Fibroblast of pulmonary artery (primary cell): ENCODE data around the gene TMEM217.
A peak's percentile ranks its signal among the peaks of the same experiment; 100 is the strongest.
"Not testable (repeated sequence)": the region's sequence is repeated elsewhere in the genome, so short reads cannot be mapped to it uniquely, and the experiment has no call there.

Experiments used
- DNase-seq: peaks from one replicate; pipeline ENCODE4 v3.0.0-alpha.2; 2010; ENCODE audit warnings: low read depth
- H3K4me3 ChIP-seq: replicated peaks from 2 replicates; pipeline ENCODE4 v1.5.1; 2011; ENCODE audit warnings: low read depth, mild to moderate bottlenecking, control low read depth, low read length, moderate library complexity
- TF ChIP-seq, protein P1 (sequence below): IDR thresholded peaks from 2 replicates; pipeline ENCODE4 v1.5.1; 2011; ENCODE audit warnings: mild to moderate bottlenecking, control low read depth, low read length, inconsistent platforms; ENCODE audit errors: missing control alignments

TMEM217 gene

GRCh38 chr6:37182736-37183590 is 75.0 kb downstream of the TMEM217 start:
- TF ChIP-seq, protein P1, sequence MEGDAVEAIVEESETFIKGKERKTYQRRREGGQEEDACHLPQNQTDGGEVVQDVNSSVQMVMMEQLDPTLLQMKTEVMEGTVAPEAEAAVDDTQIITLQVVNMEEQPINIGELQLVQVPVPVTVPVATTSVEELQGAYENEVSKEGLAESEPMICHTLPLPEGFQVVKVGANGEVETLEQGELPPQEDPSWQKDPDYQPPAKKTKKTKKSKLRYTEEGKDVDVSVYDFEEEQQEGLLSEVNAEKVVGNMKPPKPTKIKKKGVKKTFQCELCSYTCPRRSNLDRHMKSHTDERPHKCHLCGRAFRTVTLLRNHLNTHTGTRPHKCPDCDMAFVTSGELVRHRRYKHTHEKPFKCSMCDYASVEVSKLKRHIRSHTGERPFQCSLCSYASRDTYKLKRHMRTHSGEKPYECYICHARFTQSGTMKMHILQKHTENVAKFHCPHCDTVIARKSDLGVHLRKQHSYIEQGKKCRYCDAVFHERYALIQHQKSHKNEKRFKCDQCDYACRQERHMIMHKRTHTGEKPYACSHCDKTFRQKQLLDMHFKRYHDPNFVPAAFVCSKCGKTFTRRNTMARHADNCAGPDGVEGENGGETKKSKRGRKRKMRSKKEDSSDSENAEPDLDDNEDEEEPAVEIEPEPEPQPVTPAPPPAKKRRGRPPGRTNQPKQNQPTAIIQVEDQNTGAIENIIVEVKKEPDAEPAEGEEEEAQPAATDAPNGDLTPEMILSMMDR, result no peak
- peak; percentile 29 for DNase-seq
- H3K4me3 ChIP-seq, result no peak overlapping the region

DNA sequence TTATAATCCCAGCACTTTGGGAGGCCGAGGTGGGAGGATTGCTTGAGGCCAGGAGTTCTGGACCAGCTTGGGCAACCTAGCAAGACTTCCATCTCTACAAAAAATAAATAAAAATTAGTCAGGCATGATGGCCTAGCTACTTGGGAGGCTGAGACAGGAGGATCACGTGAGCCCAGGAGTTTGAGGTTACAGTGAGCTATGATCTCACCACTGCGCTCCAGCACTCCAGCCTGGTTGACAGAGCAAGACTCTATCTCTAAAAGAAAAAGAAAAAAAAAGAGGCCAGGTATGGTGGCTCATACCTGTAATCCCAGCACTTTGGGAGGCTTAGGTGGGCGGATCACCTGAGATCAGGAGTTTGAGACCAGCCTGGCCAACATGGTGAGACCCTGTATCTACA is 77.3 kb downstream of the TMEM217 start:
- DNase-seq, H3K4me3 ChIP-seq: not testable (repeated sequence)

DNA sequence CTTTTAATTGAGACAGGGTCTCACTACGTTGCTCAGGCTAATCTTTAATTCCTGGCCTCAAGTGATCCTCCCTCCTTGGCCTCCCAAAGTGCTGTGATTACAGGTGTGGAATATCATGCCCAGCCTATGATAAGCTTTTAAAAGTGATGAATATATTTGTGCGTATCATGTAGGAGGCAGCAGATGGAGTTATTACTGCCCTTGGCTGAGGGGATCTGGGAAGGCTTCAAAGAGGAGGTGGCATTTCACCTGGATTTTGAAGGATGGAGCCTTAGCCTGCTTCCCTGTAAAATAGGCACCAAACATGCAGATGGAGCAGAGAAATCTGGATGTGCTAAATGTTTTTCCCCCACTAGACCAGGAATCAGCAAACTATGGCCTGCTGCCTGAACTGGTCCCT is 77.9 kb downstream of the TMEM217 start:
- H3K4me3 ChIP-seq, result no peak overlapping the region
- TF ChIP-seq, protein P1, result no peak
- DNase-seq, result no peak

DNA sequence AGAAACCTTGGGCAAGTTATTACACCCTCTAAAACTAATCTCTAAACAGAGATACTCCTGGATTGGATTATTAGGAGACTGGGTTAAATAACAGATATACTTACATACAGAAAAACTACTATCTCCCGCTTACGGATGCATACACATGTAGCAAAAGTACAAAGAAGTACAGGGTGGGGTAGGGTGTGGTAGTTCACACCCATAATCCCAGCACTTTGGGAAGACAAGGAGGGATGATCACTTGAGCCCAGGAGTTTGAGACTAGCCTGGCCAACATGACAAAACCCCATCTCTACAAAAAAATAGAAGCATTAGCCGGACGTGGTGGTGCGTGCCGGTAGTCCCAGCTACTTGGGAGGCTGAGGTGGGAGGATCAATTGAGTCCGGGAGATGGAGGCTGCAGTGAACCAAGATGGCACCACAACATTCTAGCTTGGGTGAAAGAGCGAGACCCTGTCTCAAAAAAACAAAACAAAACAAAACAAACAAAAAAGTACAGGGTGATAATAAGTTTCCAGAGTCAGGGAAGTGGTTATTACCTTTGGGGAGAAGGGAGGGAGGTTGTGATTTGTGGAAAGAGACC is 79.9 kb downstream of the TMEM217 start:
- TF ChIP-seq, protein P1, result no peak
- H3K4me3 ChIP-seq, result no peak overlapping the region
- DNase-seq, result no peak

DNA sequence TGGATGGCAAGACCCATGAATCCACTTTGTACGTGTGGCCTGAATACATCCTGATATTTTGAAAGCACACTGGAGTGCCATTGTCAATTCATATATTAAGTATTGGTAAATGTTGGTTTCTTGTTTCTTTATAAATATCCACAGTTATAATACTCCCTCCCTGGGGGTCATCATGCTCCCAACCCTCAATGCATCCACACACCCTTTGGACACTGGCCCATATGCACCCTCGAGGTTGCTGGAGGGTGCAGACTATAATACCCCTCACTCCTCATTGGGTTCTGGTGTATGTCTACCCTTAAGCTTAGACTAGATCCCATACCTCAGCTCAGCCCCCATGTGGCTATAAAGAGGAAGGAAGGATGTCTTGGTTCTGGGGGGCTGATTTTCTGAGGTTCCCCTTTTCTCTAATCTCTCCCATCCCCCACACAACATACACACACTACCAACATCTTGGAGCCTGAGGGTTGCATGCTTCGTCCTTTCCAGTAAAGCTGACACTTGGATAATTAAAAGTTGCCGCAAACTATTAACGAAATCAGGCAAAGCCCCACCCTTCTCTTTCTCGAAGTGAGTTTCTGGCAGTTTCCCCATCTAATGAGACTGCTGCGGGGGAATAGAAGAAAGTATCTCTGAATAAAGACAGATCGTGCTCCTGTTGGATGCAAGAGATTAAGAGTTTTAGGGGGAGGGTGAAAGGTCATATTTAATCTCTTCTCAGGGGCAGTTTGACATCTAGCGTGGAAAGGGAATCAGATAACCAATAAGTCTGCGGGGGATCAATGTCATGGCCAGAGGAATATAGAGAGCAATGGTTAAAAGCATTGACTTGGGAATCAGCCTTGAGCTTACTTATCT is 80.6 kb downstream of the TMEM217 start:
- TF ChIP-seq, protein P1, result peak; percentile 4
- no peak overlapping the region for H3K4me3 ChIP-seq
- DNase-seq, result no peak

DNA sequence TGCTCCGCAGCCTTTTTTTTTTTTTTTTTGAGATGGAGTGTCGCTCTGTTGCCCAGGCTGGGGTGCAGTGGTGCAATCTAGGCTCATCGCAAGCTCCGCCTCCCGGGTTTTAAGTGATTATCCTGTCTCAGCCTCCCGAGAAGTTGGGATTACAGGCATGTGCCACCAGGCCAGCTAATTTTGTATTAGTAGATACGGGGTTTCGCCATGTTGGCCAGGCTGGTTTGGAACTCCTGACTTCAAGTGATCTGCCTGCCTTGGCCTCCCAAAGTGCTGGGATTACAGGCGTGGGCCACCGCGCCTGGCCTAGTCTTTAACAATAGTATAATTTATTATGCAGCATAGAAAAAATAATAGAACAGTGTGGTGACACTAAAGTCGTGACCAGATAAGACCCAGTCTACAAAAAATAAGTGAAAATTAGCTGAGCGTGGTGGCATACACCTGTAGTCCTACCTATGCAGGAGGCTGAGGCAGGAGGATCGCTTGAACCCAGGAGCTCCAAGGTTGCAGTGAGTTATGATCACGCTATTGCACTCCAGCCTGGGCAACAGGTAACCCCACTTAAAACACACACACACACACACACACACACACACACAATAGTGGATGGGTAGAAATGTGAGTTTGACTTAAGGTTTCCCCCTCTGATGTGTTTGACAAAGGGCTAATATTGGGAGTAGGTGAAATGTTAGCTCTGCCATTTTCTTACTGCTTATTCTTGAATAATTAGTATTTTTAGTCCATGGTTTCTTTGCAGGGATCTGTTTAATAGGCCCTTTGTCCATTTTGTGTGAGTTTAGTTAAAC is 81.5 kb downstream of the TMEM217 start:
- H3K4me3 ChIP-seq, result no peak overlapping the region
- TF ChIP-seq, protein P1, result no peak
- peak; percentile 61 for DNase-seq
